ENCODE measurements around the gene ASB8.
"Not testable (repeated sequence)": the region's sequence is repeated elsewhere in the genome, so short reads cannot be mapped to it uniquely, and the experiment has no call there.

ASB8 gene

DNA sequence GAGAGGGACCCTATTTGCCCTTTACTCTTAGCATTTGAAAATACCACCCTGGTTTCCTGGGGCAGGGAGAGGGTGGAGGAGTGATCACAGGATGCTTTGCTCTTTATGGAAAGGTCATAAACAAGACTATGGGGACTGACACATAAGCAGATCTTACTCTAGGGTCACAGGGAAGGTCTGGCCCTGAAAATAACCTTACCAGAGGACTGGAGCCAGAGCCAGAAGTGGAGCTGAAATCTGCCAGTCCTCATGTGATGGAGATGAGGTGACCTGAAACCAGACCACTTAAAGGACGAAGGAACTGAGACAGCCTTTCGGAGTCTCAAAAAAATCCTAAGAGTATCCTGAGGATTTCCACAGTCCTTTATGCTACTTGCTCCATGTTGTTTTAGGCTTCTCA, 25.8 kb downstream of the ASB8 start:
- no peak for DNase-seq

DNA sequence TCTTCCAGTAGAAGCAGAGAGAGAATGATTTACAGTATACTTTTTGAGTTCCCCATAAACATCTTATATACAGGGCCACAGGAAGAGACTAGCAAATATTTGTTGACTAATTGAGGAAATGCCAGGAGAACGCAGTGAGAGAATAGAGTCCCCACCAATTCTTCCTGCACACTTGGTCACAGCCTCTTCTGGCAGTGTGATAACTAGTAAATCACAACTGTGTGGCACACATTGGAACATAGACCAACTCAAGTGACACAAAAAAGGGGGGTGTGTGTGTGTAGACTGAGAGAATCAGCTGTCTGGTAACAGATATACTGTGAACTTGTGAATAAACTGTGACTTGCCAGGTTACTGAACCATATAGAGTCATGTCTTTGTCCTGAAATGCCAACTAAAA, 27.9 kb downstream of the ASB8 start:
- no peak for DNase-seq

DNA sequence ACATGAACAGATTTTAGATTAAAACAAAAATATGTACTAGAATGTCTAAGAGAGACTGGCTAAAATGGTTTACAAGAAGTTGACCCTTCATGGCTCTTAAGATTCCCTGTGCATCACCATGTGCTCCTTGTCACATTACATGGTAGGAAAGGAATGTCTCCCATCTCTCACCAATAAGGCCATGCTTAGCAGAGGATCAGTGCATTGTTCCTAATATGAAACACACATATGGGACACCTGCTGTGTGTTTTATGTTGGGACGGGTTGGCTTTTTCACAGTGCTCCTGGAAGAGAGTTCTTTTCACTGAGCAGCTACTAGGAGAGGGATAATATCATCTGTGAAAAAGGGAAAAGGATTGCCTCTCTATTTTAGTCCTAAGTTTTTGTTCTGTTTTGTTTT, 28.5 kb downstream of the ASB8 start:
- no peak for DNase-seq

DNA sequence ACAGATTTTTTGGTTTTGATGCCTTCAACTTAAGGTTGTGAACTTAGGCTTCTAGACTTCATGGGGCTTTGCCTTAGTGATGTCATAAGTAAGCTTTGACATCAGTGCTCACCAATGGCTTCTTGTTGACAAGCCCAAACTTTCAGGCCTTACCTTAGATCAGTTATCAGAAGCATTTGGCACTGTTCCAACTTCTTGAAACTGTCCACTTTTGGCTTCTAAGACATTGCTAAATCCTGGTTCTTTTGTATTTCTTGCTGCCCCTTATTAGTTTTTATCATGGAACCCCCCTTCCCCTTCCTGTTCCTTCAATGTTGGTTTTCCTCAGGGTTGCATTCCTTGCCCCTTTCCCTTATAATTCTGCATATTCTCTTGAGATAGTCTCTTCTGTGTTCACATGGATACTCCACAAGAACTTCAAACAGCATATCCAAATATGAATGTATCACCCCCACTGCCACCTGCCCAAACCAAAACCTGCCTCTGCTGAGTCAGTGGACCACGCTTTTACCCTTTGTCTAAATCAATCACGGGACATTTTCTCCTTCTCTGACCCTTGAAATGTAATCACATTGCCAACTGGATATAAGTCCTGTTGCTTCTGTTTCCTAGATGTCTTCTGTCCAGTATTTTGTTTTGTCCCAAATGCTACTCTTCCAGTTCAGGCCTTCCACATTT, 30.2 kb downstream of the ASB8 start:
- no peak for DNase-seq

- DNase-seq: no peak
These were observed 31.3 kb downstream of the ASB8 start for GRCh38 chr12:48125985-48126384.

DNA sequence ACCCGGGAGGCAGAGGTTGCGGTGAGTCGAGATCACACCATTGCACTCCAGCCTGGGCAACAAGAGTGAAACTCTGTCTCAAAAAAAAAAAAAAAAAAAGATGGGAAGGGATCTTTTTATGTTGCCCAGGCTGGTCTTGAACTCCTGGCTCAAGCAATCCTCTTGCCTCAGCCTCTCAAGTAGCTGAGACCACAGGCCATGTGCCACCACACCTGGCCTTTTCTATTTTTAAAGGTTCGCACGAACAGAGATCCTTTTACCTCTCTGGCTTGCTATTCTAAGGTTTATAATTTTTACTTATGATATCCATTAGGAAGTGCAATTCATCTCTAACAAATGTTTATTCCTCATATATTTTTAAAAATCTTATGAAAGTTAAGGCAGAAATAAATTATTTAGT, 31.8 kb downstream of the ASB8 start:
- DNase-seq: not testable (repeated sequence)

- DNase-seq: no peak
These were observed 34.1 kb downstream of the ASB8 start for GRCh38 chr12:48123169-48123568.

DNA sequence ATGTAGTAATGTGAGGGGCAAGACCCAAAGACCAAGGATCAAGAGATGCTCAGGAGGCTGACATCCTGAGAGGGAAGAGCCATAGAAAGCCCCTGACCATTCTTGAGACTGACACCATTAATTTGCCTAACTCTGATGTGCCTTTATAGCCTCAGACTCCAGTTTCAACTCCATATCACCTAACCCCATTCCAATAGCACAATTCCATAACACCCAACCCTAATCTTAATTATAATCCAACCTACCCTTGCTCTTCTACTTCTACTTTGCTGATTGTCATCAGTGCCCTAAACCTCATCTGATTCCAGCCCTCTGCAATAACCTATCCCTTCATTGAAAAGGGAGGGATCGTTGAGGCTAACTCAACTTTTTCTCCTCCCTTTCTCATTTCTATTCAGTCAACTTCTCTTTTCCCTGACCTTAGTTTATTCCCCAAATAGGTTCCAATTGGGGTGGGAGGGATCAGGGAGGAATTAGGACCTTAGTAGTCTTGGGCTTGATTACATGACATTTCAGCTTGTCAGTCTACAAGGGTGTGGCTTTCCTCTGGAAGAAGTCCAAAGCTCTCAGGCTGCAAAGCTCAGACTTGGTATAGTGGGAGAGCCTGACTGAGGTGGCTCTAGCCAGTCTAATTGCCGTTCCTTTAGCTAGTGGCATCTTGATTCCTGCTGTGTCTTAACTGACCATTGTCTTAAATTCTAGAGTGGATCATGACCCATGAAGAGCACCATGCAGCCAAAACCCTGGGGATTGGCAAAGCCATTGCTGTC, 35.1 kb downstream of the ASB8 start:
- DNase-seq: no peak

DNA sequence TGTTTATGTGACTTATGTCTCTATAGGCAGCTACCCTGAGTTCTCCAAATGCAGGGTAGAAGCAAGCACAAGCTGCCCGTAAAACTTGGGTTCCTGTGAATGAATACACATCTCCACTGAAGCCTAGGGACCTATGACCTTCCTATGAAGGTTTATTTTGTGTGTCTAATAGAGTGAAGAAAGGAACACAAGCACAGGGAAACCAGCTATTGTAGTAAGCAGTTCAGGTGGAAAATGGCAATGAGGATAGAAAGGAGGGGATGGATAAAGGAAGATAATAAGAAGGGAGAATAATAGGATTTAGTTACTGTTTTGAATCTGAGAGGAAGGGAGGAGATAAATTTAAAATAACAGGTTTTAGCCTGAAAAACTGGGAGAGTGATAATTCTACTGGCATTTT, 35.8 kb downstream of the ASB8 start:
- no peak for DNase-seq

DNA sequence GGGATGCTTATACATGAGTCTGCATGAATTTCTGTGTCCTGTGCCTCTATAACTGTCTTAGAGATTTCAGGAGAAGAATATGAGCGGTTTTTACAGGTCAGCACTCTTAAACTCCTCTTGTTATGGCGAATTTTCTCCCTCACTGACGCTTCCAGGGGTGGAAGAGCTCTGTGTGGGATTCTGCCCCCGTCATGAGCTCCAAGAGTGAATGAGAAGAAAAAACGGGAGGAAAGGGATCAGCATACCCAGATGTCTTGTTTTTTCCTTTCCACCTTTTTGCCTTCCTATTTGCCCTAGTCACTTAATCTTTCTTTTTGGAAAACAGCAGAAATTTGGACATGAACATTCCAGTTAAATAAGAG, 37.5 kb downstream of the ASB8 start:
- DNase-seq: no peak

- DNase-seq: peak; percentile 62
These were observed 38.1 kb downstream of the ASB8 start, which contains the start of gene PFKM for GRCh38 chr12:48119078-48119833. Gene PFKM, plus strand, starts transcription at chr12:48119364. Its CDS starts 3,411 bp downstream, at chr12:48122775.

DNA sequence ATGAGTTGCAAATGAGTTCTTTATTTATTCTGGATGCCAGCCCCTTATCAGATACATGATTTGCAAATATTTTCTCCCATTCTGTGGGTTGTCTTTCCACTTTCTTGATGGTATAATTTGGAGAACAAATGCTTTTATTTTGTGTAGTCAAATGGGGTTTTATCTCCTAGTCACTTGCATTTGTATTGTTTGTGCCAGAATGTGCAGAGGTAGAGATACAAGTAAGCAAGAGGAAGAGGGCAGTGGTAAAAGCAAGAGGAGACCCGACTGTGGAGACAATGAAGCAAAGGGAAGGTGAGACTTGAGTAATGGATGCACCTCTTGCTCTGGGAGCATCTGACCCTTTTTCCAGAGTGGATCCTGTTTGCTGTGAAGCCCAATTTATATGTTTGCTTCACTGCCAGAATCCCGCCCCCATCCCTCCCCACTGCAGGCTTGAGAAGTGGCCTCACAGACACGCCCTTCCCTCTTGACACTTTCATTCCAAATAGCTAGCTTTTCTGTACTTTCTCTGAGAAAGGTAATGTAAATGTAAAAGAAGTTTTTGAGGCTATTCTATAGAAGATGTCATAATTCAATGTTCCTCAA, 38.9 kb downstream of the ASB8 start:
- no peak for DNase-seq

DNA sequence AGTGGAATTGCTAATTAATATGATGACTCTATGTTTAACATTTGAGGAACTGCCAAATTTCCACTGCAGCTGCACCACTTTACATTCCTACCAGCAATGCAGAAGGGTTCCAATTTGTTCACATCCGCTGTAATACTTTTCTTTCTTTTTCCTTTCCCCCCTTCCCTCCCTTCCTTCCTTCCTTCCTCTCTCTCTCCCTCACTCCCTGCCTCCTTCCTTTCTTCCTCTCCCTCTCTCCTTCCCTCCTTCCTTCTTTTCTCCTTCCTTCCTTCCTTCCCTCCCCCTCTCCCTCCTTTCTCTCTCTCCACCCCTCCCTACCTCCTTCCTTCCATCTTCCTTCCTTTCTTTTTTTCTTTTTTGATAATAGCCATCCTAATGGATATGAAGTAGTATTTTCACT, 41.4 kb downstream of the ASB8 start:
- DNase-seq: no peak

DNA sequence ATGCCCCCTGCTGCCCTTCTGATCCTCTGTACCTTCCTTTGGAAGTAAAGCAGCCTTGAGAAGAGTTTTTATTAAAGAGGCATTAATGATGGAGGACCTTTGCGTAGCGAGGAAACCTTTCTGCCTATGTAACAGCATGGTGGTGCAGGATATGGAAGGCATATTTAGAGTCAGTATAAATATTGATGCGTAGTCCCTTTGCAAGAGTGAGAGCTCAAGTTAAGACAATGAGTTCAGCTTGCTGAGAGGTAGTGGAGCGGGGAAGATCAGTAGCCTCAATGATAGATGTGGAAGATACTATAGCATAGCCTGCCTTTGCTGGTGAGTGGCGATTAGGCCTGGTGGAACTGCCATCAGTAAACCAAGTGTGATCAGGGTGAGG, 46.0 kb downstream of the ASB8 start:
- DNase-seq: not testable (repeated sequence)

DNA sequence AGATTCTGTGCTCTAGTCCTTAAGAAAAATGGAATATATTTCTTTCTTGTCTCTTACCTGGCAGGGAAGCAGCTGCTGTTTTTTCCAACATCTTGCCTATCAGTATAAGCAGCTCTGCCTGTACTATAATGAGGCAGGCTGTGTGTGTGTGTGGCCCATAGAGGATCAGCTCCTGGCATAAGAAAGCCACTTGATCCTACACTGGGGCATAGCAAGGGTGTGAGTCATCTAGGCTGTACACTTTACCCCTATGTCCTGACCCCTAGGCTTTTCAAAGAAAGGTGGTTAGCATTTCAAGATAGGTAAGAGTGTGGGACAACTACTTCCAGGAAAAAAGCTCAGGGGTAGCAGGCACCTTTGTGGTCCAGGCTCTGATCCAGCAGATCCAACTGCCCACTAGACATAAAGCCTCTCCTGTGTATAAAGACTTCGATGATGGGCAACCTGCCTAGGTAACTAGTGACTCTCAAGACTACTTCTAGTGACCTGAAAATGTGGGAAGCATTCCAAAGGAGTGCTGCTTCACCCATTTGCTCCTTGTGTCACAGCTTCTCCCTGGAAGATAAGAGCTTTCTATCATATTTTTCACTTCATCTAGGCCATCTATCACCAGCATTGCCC, 46.5 kb downstream of the ASB8 start:
- DNase-seq: no peak

GRCh38 chr12:48109424-48109823, 47.9 kb downstream of the ASB8 start:
- DNase-seq: no peak

GRCh38 chr12:48106681-48107613, 50.4 kb downstream of the ASB8 start:
- DNase-seq: no peak

- DNase-seq: peak; percentile 90
These were observed 51.2 kb downstream of the ASB8 start, which contains the start of gene SENP1 for GRCh38 chr12:48105867-48106680. Gene SENP1, minus strand, starts transcription at chr12:48106079. Its CDS starts 4,607 bp downstream, at chr12:48101472.

DNA sequence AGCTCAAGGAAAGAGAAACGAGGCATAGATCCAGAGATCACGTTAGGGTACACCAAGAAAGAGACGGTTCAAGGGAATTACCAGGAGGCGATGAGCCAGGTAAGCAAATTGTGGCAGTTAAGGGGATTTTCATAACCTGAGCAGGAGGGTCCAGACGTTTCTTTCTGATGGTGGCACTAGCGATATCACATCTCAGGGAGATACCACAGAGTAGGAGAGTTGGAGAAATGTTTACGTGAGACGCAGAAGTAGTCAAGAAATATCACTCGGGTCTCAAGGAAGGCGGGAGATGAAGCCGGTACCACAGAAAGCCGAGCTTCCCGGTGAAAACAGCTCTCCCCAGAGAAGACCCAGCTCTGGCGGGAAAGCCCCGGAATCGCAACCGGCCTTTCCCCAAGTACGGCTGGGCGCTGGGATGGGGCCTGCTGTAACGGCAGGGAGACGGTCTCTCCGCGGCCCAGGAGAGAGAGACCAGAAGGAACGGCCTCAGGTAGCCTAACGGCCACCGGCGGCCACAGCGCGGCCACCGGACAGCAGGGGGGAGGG, 51.9 kb downstream of the ASB8 start:
- peak; percentile 59 for DNase-seq

GRCh38 chr12:48104531-48104930, 52.8 kb downstream of the ASB8 start:
- DNase-seq: no peak
